NCI-H1105 (cell line): ENCODE measurements around the gene PCDHGA1.
"Not testable (repeated sequence)": the region's sequence is repeated elsewhere in the genome, so short reads cannot be mapped to it uniquely, and the experiment has no call there.

Experiments
- DNase-seq: peaks from one replicate; lab custom pipeline; 2025; lab: John Stamatoyannopoulos, UW

The PCDHGA1 gene

DNA sequence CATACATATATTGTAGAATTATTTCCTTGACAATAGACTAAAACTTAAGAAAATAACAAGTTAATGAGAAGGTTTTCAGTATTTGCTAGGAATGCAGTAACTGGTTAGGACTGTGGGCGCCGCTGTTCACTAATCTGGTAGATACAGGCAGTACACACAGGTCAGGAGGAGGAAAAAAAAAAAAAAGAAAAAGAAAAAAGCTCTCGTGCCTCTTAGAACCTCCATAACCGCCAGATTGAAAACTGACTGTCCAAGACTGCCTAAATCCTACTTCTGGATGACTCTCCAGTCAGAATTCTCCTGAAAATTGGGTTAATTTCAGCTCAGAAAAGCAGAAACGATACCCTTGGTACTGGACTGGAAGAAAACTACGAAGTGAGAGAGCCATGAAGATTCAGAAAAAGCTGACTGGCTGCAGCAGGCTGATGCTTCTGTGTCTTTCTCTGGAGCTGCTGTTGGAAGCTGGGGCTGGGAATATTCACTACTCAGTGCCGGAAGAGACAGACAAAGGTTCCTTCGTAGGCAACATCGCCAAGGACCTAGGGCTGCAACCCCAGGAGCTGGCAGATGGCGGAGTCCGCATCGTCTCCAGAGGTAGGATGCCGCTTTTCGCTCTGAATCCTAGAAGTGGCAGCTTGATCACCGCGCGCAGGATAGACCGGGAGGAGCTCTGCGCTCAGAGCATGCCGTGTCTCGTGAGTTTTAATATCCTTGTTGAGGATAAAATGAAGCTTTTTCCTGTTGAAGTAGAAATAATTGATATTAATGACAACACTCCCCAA, at the start of gene PCDHGA1:
Gene PCDHGA1 (plus strand): TSS at position 216 of the 782 bp plus-strand sequence.
- DNase-seq = peak; percentile 43

DNA sequence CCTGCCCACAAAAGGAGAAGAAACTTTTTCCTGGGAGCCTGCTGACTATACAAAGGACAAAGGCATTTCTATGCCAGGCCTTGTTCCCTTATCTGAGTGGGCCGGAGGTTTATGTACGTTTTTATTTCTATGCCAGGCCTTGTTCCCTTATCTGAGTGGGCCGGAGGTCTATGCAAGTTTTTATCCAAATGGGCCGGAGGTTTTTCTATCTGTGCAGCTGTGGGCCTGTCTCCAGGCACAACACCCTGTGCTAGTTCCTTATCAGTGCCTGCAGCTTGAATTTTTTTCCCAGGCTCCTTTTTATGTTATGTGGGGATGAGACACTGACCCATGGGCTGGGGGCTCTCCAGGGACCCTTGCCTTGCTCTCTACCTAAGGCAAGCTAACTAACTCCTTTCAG, 31.9 kb upstream of the PCDHGA1 start:
- no peak for DNase-seq

DNA sequence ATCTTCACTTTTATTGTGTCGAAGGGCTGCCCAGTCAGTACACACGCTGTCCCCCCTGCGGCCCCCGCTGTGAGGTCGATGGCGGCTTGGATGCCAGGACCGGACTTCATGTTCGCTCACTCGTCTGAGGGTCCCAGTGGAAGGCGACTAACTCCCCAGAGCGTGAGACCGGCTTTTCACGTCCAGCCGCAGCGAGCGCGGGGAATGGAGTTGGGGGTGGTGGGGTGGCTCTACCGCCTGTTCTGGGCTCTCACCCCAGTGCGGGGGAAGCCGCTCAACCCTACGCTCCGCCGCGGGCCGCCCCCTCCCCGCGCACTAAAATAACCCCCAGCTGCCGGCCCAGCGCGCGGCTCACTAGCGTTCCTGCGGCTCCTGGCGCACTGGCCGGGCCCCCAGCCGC, 26.6 kb upstream of the PCDHGA1 start, which contains the start of gene SLC25A2:
Gene SLC25A2 (minus strand): TSS at position 294 of the 400 bp plus-strand sequence. CDS start 184 bp downstream, at position 110.
- no peak for DNase-seq

GRCh38 chr5:141306630-141307029, 23.7 kb upstream of the PCDHGA1 start:
- DNase-seq = no peak

GRCh38 chr5:141313711-141314110, 16.6 kb upstream of the PCDHGA1 start:
- DNase-seq = no peak

- DNase-seq = not testable (repeated sequence)
Observed at GRCh38 chr5:141316963-141317362, 13.4 kb upstream of the PCDHGA1 start.

DNA sequence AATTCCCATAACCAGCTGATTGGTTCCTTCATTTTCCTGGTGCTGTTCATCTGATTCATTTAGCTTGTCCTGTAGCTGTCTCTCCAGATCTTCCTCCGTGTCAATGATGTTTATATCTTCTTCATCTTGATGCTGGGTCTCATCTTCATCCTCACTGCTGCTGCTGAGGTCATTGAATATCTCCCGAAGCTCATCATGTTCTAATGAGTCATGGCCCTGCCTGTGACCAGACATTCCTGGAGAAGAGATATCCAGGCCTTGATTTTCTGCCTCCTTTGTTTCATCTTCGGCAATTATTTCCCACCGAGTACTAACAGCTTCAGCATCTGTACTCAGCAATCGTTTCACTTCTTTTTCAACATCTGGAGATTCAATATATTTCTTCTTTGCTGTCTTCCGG, 11.1 kb upstream of the PCDHGA1 start:
- no peak for DNase-seq

- DNase-seq = no peak
Observed at GRCh38 chr5:141319699-141320098, 10.6 kb upstream of the PCDHGA1 start.

DNA sequence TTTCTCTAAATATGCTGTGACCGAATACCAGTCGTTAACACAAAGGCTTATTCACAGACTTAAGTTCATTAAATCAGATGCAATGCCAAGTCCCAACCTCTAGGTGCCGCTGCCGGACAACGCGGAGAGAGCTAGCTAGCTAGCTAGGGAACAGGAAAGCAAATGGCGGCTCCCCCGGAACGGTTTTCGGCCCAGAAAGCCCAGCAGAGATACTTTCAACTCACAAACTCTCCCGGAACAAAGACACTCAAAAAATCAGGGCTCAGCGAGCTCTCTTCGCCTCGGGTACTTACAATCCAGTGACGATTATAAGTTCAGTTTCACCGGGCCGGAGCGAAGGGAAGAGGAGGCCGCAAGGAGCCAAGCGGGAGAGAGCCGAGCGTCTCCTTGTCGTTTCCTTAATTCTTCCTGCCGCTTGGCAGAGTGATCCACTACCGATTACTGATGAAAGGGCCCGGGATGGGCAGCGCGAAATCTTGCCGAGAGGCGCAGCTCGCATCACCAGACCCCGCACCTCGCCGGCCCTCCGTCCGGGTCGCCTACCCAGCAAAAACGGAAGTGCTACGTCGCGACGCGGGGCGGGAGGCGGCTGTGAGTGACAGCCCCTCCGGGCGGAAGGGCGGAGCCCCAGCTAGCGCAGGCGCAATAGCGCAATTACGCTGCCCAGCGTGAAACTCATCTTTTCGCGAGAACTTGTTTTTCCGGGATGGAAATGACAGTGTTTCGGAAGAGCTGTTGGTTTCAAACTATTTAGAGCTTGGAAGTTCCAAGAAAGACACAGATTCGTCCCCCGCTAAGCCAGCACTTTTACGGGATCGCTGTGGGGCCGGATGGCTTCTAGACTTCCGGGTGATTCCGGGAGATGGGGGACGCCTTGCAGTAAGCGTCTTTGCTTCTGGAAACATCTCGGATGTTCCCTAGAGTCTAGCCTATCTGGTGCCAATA, 9.8 kb upstream of the PCDHGA1 start, which contains the start of gene TAF7:
Gene TAF7 (minus strand): TSS at position 560 of the 945 bp plus-strand sequence. CDS start 740 bp downstream, outside the sequence.
- DNase-seq = peak; percentile 64

DNA sequence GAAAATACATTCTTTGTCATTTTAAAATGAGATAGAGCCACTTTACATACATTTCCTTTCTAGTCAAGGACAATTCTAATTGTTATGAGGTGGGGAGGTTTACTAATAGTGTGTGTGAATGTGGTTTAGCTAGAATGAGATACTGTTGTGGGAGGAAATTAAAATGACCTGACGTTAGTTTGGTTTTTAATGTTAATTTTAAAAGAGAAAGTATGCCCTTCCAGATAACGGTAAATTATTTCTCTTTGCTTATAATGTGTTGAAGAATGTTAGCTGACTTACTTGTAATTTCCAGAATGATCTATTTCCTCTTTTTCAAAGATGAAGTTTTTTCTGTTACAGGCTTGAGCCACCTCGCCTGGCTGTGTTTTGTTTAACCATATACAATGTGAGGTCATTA, 8.1 kb upstream of the PCDHGA1 start:
- no peak for DNase-seq

GRCh38 chr5:141326088-141326854, 4.0 kb upstream of the PCDHGA1 start:
- DNase-seq = no peak

- DNase-seq = no peak
Observed at GRCh38 chr5:141328231-141328630, 2.1 kb upstream of the PCDHGA1 start.

GRCh38 chr5:141332571-141332970, 2.3 kb downstream of the PCDHGA1 start:
- DNase-seq = not testable (repeated sequence)

DNA sequence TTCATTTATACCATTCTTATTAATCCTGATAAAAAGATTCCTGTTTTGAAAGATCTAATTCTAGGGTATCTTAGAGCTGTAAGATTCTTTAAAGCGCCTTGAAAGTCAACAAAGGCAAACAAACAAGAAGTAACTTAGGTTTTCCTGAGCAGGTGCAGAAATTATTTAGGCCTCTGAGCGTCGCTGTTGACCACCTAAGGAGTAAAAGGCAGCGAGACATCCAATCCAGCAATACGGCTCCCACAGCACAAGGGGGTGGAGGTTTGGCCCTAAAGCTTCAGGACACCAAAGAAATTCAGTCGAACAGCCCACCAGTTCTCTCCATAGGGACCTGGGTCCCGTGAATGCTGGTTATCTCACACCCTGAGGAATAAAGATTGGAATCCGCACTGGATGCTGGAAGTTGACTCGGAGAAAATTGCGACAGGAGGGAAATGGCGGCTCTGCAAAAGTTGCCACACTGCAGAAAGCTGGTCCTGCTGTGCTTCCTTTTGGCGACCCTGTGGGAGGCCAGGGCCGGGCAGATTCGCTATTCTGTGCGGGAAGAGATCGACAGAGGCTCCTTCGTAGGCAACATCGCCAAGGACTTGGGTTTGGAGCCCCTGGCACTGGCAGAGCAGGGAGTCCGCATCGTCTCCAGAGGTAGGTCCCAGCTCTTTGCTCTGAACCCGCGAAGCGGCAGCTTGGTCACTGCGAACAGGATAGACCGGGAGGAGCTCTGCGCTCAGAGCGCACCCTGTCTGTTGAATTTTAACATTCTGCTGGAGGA, 8.4 kb downstream of the PCDHGA1 start, which contains the start of gene PCDHGA2:
Gene PCDHGA2 (plus strand): TSS at position 223 of the 769 bp plus-strand sequence.
- DNase-seq = no peak

- DNase-seq = not testable (repeated sequence)
Observed at GRCh38 chr5:141340781-141341354, 10.6 kb downstream of the PCDHGA1 start.

DNA sequence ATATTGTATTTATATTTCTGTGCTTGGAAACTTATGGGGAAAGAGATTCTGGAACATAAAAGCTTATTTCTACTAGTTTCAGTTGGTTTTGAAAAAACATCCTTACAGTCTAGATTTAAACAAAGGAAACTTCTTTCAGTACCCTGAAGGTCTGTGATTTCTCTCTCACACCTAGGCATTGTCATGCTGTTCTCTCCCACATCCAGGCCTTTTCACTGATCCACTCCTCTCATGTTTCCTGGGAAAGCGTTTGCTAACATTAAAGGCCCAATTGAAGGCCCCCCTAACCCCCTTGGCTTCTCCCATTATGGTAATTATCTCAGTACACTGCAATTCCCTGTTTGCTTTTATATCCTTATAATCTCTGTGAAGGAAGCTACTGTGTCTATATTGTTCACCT, 12.5 kb downstream of the PCDHGA1 start:
- no peak for DNase-seq

DNA sequence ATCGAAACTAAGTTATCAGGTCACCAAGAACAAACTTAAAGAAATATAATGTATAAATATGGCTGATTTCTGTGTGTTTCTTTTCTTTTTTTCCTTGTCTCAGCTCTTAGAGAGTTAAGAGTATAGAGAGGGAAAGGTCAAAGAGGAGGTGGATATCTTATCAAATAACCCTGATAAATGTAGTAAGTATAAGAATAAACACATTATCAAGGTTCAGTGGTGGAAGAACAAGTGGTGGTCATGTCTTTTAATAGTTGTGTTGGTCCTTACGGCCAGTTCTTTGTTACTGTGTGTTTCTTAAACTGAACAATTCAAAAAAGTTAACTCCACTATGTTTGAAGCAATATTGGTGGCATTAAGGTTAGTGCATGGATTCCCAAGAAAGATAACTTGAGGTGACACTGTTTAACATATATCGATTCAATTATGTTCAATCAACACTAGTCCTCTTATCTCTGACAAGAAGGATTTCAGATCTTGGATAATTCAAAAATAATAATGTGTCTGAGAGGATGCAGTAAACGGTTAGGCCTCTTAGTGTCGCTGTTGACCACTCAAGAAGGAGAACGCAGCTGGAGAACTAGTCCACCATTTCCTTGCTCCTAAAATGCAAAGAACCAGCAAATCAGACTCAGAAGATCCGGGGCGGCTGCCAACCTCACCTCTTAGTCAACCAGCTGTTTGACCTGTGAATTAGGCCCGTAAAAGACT, 13.1 kb downstream of the PCDHGA1 start, which contains the start of gene PCDHGA3:
Gene PCDHGA3 (plus strand): TSS at position 588 of the 711 bp plus-strand sequence. CDS start 205 bp downstream, outside the sequence.
- DNase-seq = no peak

GRCh38 chr5:141343953-141344463, 13.7 kb downstream of the PCDHGA1 start:
- DNase-seq = no peak

DNA sequence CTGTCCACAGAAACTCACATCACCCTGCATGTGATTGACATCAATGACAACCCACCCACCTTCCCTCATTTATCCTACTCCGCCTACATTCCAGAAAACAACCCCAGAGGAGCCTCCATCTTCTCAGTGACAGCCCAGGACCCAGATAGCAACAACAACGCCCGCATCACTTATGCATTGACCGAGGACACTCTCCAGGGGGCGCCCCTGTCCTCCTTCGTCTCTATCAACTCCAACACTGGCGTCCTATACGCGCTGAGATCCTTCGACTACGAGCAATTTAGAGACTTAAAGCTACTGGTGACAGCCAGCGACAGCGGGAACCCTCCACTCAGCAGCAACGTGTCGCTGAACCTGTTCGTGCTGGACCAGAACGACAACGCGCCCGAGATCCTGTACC, 15.0 kb downstream of the PCDHGA1 start:
- DNase-seq = no peak
